B cell (primary cell): ENCODE data around the gene GPR137B.

Experiments used
- CTCF ChIP-seq: fragments of 200-600 bp; IDR thresholded peaks from one replicate; pipeline ENCODE4 v1.8.0; 2022; ENCODE audit warnings: antibody characterized with exemption, mild to moderate bottlenecking
- EZH2 ChIP-seq: IDR thresholded peaks from 2 replicates; pipeline ENCODE4 v1.6.1; 2012; ENCODE audit warnings: borderline replicate concordance, low read depth, mild to moderate bottlenecking, moderate library complexity, low read length; ENCODE audit not compliant: insufficient read depth, poor library complexity, severe bottlenecking

DNA sequence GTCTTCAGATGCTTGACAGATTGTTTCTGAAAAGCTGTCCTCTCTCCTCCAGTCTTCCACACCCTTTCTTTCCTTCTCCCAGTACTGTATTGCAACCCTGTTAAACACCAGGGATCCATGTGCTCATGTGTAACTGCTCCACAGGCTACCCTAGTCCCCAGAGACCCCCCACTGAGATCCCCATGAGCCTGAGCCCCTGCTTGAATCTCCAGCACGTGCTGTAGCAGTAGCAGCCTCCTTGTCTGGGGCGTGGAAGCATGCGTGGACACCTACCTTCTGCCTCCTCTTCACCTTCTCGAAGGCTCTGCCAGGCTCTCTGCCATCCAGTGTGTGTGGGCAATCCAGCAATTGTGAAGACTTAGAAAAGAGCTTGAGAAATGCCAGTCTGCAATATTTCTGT is 25.2 kb downstream of the GPR137B start:
- TF ChIP-seq CTCF (no peak), EZH2 (no peak)
